HG03575 (cell line): ENCODE measurements around the gene OTULIN.

Experiments used
- ATAC-seq: cut with Tn5 transposase; IDR thresholded peaks from one replicate; pipeline ENCODE4 v1.9.1; 2021; ENCODE audit not compliant: unreplicated experiment, insufficient number of reproducible peaks, low FRiP score; ENCODE audit errors: extremely low read depth

Gene OTULIN

GRCh38 chr5:14666357-14666756, 1.8 kb downstream of the OTULIN start:
- ATAC-seq: no peak

GRCh38 chr5:14667290-14667689, 2.8 kb downstream of the OTULIN start:
- no peak for ATAC-seq

- ATAC-seq: no peak
These were observed 3.3 kb downstream of the OTULIN start for GRCh38 chr5:14667770-14668169.

GRCh38 chr5:14668181-14668591, 3.7 kb downstream of the OTULIN start:
- no peak for ATAC-seq

- ATAC-seq: no peak
These were observed 4.9 kb downstream of the OTULIN start for GRCh38 chr5:14669415-14669814.

GRCh38 chr5:14669975-14670374, 5.5 kb downstream of the OTULIN start:
- ATAC-seq: no peak

GRCh38 chr5:14671414-14671813, 6.9 kb downstream of the OTULIN start:
- ATAC-seq: no peak

- no peak for ATAC-seq
These were observed 7.6 kb downstream of the OTULIN start for GRCh38 chr5:14672082-14672481.

- ATAC-seq: no peak
These were observed 8.2 kb downstream of the OTULIN start for GRCh38 chr5:14672484-14673394.

GRCh38 chr5:14673443-14673842, 8.9 kb downstream of the OTULIN start:
- ATAC-seq: no peak

- ATAC-seq: no peak
These were observed 10.7 kb downstream of the OTULIN start for GRCh38 chr5:14674983-14675854.

GRCh38 chr5:14675865-14676300, 11.4 kb downstream of the OTULIN start:
- ATAC-seq: peak; percentile 24

- ATAC-seq: peak; percentile 15
These were observed 11.8 kb downstream of the OTULIN start for GRCh38 chr5:14676320-14676719.

GRCh38 chr5:14678773-14679334, 14.3 kb downstream of the OTULIN start:
- no peak for ATAC-seq

GRCh38 chr5:14679595-14679994, 15.1 kb downstream of the OTULIN start:
- no peak for ATAC-seq

GRCh38 chr5:14681236-14681752, 16.8 kb downstream of the OTULIN start:
- ATAC-seq: no peak

- ATAC-seq: no peak
These were observed 19.5 kb downstream of the OTULIN start for GRCh38 chr5:14683906-14684455.

GRCh38 chr5:14684757-14685156, 20.2 kb downstream of the OTULIN start:
- ATAC-seq: no peak

GRCh38 chr5:14685757-14686156, 21.2 kb downstream of the OTULIN start:
- peak; percentile 80 for ATAC-seq
